ENCODE results near the gene SH3PXD2A.

SH3PXD2A gene

DNA sequence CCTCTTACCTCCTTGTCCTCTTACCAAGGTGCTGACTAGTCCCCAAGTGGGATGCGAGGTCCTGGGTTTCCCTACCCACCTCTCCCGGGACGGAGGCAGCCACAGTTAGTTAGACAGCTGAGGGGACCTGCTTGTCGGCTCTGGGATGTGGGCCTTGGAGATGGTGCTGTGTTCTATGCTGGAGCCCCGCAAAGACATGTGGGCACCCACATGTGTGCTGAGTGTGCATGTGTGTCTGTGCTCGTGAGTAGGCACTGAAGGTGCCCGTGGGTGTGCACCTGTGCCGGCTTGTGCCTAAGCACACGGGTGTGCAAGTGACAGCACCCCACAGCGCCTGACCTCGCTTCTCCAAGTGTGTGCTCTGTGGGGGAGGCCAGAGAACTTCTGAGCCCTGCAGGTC is 299.7 kb downstream of the SH3PXD2A start:
- H3K4me3 ChIP-seq (ENCODE audit: low read depth, low read length) = no peak overlapping the region
- TF ChIP-seq, protein P1, sequence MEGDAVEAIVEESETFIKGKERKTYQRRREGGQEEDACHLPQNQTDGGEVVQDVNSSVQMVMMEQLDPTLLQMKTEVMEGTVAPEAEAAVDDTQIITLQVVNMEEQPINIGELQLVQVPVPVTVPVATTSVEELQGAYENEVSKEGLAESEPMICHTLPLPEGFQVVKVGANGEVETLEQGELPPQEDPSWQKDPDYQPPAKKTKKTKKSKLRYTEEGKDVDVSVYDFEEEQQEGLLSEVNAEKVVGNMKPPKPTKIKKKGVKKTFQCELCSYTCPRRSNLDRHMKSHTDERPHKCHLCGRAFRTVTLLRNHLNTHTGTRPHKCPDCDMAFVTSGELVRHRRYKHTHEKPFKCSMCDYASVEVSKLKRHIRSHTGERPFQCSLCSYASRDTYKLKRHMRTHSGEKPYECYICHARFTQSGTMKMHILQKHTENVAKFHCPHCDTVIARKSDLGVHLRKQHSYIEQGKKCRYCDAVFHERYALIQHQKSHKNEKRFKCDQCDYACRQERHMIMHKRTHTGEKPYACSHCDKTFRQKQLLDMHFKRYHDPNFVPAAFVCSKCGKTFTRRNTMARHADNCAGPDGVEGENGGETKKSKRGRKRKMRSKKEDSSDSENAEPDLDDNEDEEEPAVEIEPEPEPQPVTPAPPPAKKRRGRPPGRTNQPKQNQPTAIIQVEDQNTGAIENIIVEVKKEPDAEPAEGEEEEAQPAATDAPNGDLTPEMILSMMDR (IDR thresholded peaks at IDR 0.05; ENCODE audit: low read depth, low read length) = no peak

DNA sequence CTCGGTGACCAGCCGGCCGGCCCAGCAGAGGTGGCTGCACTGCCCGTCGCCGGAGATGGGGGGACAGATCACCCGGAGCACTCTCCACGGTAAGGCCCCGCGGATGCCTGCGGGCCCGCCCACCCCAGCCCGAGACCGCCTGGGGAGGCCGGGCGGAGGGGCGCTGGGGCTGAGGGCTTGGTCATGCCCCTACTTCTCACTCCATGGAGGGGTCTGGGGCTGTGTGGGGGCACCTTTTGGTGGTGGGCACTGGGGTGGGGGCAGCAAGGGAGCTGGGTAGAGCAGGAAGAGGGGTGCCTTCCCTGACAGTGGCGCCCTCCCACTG is 300.1 kb downstream of the SH3PXD2A start:
- TF ChIP-seq, protein P1 (IDR thresholded peaks at IDR 0.05; ENCODE audit: low read depth, low read length) = no peak
- H3K4me3 ChIP-seq (ENCODE audit: low read depth, low read length) = peak overlapping the region; percentile 46

- TF ChIP-seq, protein P1 (IDR thresholded peaks at IDR 0.05; ENCODE audit: low read depth, low read length) = no peak
- H3K4me3 ChIP-seq (ENCODE audit: low read depth, low read length) = peak overlapping the region; percentile 46
These were observed 300.7 kb downstream of the SH3PXD2A start for GRCh38 chr10:103554488-103555324.

GRCh38 chr10:103553743-103554487 is 301.5 kb downstream of the SH3PXD2A start:
- TF ChIP-seq, protein P1 (IDR thresholded peaks at IDR 0.05; ENCODE audit: low read depth, low read length) = no peak
- no peak overlapping the region for H3K4me3 ChIP-seq (ENCODE audit: low read depth, low read length)

GRCh38 chr10:103552856-103553742 is 302.3 kb downstream of the SH3PXD2A start:
- H3K4me3 ChIP-seq (ENCODE audit: low read depth, low read length) = no peak overlapping the region
- TF ChIP-seq, protein P1 (IDR thresholded peaks at IDR 0.05; ENCODE audit: low read depth, low read length) = no peak

GRCh38 chr10:103551619-103552602 is 303.5 kb downstream of the SH3PXD2A start:
- no peak overlapping the region for H3K4me3 ChIP-seq (ENCODE audit: low read depth, low read length)
- TF ChIP-seq, protein P1 (IDR thresholded peaks at IDR 0.05; ENCODE audit: low read depth, low read length) = no peak
